GM19438 (cell line): Measurements from ENCODE around the gene DOCK10.

ENCODE experiments used
- ATAC-seq: cut with Tn5 transposase; IDR thresholded peaks from one replicate; pipeline ENCODE4 v1.9.1; 2021; ENCODE audit warnings: low read depth; ENCODE audit not compliant: unreplicated experiment

DOCK10 gene

DNA sequence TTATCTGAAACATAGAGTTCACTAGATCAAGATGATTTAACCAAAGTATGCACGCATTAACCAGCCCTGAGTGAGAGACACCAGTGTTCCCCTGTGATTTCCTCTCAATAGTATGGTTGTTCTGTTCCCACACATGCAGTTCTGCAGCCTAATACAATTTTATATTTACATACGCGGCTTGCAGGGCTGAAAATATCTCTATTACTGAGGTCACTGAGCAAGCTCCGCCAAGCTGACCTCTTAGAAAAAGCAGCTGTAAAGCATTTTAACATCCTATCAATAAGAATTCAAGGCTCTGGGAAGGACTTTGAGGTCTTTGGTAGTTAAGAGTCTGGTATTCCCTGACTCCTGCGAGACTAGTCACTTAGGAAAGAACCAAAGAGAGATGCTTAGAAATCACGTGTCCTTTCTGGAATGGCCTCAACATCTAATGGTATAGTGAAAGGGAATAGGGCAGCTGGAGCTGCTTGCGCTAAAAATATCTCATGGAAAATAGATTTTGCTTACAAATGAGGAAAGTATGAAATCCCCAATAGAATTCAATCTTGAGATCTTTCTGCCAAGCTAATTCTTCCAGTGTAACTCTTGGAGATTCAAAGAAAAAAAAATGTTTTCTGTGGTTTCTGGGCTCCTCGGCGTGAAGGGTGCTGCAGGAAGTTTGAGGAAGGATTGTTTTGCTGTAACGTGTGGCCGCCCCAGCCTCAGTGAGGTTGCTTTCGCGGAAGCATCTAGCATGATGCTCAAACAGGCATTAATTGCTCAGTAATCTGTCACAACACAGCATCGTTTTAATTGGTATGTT lies 59.2 kb downstream of the DOCK10 start:
- peak; percentile 56 for ATAC-seq

DNA sequence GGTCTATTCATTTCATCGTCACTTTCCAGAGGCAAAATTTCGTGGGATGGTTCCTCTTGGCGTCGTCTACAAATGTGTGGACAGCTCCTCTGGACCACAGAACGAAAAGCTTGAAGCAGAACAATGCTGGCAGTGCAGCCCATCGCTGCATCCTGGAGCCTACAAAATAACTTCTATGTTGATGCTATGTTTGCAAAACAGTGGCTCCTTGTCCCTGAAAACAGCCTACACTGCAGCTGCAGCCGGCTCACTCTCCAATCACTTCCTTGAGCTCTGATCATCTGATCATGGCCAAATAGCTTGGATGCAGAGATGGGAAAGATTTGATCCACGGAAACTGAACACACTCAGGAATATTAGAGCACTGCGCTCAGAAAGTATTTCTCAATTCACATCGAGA lies 60.0 kb downstream of the DOCK10 start:
- no peak for ATAC-seq

DNA sequence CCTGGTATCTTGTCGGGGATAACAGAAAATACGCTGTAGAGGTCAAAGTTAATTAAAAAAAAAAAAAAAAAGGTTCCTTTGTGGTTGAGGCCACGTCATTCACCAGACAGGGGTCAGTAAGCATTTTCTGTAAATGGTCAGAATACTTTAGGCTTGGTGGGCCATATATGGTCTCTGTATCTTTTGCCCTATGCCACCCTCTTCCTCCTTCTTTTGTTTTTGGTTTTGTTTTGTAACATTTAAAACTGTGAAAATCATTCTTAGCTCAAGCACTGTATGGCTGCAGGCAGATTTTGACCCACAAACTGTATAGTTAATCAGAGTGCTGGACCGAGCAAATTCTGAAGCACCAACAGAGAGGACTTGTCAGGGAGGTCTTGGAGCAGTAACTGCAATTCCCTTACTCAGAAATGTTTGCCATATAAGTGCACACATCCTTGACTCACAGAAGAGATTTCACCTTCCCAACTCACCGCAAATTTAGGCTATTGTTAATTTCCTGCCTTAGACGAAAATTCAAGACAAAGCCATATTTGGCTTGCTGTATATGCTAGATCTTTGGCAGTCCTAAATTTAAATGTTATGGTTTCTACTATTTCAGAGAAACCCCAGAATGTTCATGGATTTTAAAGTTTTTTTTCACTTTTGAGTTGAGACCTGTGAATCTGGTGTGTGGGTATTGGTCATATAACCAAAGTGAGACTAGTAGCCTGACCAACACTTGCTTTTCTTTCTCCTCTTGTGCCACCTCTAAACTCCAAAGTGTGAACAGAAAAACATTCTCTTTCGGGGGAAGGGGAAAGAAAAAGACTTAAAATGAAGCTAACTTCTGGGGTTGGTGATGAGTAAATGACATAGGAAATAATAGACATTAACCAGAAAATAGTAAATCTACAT lies 65.4 kb downstream of the DOCK10 start:
- no peak for ATAC-seq

DNA sequence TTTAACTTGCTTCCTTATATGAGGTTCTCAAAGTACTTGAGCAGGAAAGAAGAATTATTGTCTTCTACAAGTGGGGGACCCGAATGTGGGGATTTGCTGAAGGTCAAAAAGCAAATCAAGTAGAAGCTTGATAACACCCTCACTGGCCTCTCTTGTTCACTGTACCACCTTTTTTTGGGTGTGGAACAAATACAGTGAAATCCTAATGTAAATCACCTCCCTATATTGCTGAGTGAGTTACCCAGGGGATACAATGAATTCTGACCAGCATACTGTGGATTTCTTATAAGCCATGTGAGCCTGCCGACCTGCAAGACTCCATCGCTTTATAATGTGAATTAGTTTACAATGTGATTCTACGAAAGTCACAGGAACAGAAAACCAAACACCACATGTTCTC lies 66.5 kb downstream of the DOCK10 start:
- ATAC-seq, result no peak

DNA sequence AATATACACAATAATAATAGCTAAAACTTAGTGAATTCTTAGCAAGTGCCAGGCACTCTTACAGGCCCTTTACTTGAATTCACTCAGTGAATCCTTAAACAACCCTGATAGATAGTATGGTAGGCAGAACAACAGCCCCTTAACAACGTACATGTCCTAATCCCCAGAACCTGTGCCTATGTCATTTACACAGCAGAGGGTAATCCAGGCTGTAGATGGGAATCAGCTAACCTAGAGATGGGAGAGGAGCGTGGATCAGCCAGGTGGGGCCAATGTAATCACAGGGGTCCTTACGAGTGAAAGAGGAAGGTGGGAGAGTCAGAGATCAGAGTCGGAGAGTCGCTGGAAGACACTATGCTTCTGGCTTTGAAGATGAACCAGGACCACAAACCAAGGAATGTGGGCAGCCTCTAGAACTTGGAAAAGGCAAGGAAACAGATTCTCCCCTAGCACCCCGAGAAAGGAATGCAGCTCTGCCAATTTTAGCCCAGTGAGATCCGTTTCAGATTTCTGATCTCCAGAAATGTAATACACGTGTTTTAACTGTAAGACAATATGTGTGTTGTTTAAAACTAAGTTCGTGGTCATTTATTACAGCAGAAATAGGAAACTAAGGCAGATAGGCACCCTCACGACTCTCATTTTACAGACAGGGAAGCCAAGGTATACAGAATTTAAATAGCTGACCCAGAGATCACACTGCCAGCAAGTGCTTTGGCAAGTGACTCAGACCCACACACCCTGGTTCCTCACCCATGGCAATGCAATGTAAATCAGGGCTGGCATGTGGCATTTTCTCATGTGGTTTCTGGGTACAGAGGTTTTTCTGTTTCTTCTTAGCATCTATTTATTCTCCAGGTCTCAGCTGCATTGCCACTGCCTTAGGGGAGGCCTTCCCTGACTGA lies 68.9 kb downstream of the DOCK10 start:
- ATAC-seq, result no peak

DNA sequence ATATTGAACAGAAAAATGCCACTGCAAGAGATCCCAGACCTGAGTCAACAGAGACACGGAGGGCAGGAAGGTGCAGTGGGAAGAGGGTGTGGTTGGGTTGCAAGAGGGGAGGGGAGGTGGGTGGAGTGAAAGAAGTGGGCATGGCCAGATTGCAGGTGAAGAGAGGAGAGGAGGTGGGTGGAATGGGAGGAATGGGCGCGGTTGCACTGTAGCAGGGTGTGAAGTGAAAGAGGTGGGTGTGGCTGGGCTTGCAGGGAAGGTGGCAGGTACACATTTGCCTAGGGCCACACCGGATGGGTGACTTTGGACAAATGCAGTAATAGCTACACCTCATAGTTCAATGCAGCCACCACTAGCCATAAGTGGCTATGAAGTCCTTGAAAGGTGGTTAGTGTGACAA lies 71.1 kb downstream of the DOCK10 start:
- peak; percentile 39 for ATAC-seq

- ATAC-seq, result peak; percentile 35
These were observed 72.0 kb downstream of the DOCK10 start for GRCh38 chr2:224970311-224970710.

DNA sequence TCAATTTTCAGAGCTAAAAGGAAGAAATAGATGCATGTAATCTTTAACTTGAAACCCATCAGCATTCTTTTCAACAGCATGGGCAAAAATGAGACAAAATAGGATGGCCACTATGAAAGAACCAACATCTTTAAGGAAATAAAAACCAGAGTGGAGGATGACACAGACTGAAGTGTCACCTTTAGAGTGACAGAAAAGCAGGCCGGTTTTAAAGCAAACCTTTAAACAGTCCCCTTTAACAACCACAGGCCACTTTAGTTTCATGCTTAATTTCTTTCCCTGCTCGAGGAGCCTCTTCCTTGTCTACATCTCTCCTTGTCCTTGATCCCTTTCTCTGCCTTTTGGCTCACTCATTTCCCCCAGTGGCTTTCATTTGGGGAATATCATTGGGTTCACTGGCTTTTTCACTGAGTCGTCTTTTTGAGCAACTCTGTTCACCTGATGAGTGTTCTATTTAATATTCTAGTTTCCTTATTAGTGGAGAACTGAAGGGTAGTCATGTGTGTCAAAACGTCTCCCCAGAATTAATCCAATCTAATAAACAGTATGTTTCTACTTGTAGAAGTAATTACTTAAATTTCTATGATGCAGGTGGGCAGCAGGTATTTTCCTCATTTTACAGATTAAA lies 72.5 kb downstream of the DOCK10 start:
- ATAC-seq, result peak; percentile 43

DNA sequence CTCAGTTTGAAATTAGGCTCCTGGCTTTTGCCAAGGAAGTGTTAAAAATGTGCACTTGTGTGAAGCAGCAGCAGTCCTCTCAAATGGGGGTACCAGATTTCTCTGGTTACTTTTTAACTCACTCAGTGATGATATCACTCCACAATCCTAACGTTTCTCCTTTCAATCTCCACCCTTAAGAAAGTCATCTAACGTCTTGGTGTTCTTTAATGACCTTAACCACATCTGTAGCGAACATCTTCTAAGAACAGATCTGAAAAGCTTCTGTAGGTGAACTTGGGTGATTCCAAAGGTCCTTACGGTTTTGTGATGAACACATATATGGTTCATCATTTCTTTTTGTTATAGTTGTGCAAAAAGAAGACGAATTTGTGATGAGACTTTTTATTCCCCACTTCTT lies 73.2 kb downstream of the DOCK10 start:
- ATAC-seq, result no peak

DNA sequence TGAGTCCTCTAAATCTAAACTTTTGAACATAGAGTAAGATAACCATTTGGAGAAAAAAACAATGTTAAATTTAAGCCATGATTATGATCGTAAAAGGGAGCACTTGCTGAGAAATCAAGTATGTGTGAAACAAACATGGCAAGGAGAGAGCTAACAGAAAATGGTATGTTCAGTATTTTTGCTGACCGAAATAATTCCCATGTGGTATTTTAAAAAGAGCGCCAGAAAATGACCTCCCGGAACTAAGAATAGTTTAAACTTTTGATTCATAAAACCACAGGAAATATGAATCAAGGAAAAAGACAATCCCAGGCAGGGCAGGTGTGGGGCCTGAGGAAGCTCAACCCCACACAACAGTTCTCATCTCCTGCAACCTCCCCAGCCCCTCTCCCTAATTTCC lies 74.2 kb downstream of the DOCK10 start:
- no peak for ATAC-seq

GRCh38 chr2:224966613-224967012 lies 75.7 kb downstream of the DOCK10 start:
- ATAC-seq, result no peak

DNA sequence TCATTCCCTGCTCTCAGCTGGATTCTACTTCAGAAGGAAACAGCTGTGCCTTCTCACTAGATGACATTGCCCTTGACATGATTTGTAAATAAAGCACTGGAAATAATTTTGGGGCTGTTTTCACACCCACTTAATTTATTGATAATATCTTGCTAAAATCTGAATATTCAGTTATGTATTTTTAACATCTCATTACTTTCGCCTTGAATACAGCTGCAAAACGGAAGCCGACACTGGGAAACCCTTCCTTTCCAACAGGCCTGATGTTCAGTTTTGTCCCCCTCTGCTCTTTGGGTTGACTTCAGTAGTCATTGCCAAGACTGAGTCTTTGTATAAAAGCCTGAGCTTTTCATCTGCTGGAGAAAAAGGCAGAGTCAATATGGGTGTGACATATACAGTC lies 82.7 kb downstream of the DOCK10 start:
- ATAC-seq, result no peak

DNA sequence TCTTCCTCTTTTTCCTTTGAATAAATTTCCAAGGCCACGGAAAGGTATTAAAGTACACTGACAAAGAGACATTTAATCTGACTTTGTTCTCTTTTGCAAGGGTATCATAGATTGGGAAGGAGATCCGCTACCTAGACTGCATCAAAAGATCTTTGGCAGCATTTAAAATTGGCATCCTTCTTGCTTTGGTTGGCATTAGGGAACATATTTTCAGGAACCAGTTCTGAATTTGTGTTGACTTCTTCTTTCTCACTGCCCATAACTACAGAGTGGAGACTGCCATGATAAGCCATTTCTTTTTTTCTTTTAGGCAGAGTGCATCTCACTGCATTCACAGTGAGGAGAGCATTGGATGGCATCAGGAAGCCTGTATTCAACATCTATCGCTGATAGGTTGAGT lies 83.4 kb downstream of the DOCK10 start:
- ATAC-seq, result no peak

GRCh38 chr2:224958462-224958857 lies 83.8 kb downstream of the DOCK10 start:
- ATAC-seq, result no peak

DNA sequence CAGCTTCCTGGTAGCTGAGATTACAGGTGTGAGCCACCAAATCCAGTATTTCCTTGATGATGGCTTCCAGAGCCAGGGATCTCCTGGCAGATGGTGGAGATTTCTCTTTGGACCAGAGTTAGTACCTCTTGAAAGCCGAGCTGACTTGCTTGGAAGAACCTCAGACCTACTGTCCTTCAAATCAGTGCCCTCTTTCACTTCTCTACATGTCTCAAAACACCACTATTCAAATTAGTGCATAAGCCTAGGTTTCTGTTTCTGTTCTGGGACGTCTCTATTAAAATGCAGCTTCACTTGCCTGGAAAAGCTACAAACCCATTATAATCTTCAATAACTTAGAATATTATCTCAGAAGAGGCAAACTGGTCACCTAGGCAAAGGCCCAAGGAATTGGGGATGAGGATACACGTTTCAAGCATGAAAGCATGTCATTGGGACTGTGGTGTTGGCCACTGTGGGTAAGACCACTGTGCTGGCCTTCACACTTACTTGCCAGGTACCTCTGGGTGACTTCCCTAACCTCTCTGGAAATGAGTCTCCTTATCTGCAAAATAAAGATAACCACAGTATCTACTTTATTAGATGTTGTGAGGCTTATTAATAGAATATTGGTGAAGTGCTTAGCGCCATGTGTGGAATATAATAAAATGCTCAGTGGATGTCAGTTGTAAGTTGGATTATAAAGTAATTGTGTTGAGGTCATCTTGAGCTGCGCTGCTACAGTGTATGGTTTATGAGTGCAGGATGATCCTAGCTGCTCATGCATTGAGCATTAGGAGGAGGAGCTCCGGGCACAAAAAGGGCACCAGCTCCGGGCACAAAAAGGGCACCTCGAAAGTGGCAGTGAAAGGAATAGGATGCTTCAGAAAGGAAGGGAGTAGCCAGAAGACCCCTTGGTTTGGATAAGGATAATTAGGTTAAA lies 84.5 kb downstream of the DOCK10 start:
- peak; percentile 79 for ATAC-seq

DNA sequence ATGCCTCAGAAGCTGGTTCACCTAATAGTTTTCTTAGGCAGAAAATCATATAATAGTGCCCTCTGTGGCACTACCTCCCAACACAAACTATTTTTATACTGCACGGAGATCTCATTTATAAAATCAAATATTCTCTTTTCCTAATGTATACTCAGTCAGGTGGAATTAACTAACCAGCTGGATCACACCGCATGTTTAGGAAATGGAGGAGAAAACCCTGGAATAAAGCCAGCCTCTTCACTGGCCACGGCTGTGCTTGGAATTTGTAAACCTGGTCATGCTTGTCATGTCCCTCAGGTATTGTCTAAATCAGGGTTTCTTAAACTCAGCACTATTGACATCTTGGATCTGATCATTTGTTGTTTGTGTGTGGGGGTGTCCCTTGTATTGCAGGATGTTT lies 85.6 kb downstream of the DOCK10 start:
- no peak for ATAC-seq

- peak; percentile 36 for ATAC-seq
These were observed 87.3 kb downstream of the DOCK10 start for GRCh38 chr2:224954980-224955379.

DNA sequence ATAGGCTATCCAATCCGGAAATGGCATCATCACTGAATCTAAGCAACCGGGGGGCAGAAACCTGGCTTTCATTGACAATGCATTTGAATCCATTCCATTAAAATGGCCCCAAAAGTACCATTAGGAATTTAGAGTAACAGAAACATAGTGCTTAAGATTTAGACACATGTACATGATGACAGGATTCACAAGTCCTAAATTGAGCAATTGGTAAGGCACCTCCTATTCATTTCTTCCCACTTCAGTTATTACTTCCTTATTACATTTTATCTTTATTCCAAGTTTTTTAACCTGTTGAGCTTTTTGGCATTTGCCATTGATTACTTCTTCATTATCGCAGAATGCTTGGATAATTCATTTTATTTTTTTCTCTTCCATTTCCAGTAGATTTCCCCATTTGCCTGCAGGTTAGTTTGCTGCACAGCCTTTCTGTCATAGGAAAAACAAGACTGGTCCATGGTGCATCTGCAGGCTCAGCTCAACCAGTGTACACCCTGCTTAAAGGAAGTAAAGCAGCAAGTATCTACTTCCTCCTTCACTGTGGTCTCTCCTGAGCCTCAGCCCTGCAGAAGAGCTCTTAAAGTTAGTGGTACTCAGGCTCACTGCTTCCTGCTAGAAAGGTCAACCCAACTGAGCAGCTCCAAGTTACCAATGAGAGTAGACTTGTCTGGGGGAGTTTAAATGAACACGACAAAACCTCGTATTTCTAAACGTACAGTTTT lies 89.2 kb downstream of the DOCK10 start:
- peak; percentile 60 for ATAC-seq
